CD4-positive, CD25-positive, alpha-beta regulatory T cell (primary cell): ENCODE measurements around the gene KDM4B. TPM values are rescaled to one million over a fixed set of nuclear protein-coding genes. Genes with fewer than 3 reads are reported as not detected.

Source experiments
- ATAC-seq, 2 donors: fragments of 150-1000 bp; cut with Tn5 transposase; one replicate each; pipeline ENCODE4 v1.10.0; 2021; ENCODE audit warnings: low read depth in 2 of 2, moderate number of reproducible peaks in 2 of 2, moderate library complexity in 1 of 2
- DNase-seq, 3 donors: peaks; one replicate each; pipeline versions ENCODE4 v3.0.0 to v3.0.0-alpha.2; 2012 to 2022; ENCODE audit warnings: mixed read lengths in 1 of 3
- H3K27ac ChIP-seq: one replicate; pipeline ENCODE4 v1.7.0; 2013; ENCODE audit warnings: mild to moderate bottlenecking, low read length; ENCODE audit not compliant: insufficient read depth, poor library complexity, severe bottlenecking
- H3K27me3 ChIP-seq: one replicate; pipeline ENCODE4 v1.7.0; 2013; ENCODE audit warnings: low read length; ENCODE audit not compliant: control insufficient read depth, insufficient read depth
- H3K36me3 ChIP-seq: one replicate; pipeline ENCODE4 v1.7.0; 2013; ENCODE audit warnings: mild to moderate bottlenecking, low read length, moderate library complexity; ENCODE audit not compliant: control insufficient read depth, insufficient read depth
- H3K4me1 ChIP-seq: 2 replicates; pipeline ENCODE4 v1.7.0; 2013; ENCODE audit warnings: mild to moderate bottlenecking, low read length; ENCODE audit not compliant: insufficient read depth, control insufficient read depth, poor library complexity, severe bottlenecking
- H3K4me3 ChIP-seq: one replicate; pipeline ENCODE4 v1.7.0; 2013; ENCODE audit warnings: low read depth, mild to moderate bottlenecking, low read length, moderate library complexity
- H3K9me3 ChIP-seq, 2 experiments: 1 replicate in 1 of 2; 2 replicates in 1 of 2; pipeline ENCODE4 v1.7.0; 2013; ENCODE audit warnings: low read length in 2 of 2, mild to moderate bottlenecking in 1 of 2, moderate library complexity in 1 of 2; ENCODE audit not compliant: control insufficient read depth in 2 of 2
- H3K27ac Mint-ChIP-seq, 3 donors: one replicate each; pipeline ENCODE4 v1.8.0; 2020 to 2022; ENCODE audit warnings: mild to moderate bottlenecking in 3 of 3, mixed read lengths in 3 of 3, moderate library complexity in 2 of 3
- H3K27me3 Mint-ChIP-seq: one replicate; pipeline ENCODE4 v1.8.0; 2022; ENCODE audit warnings: mild to moderate bottlenecking, mixed read lengths
- H3K36me3 Mint-ChIP-seq: one replicate; pipeline ENCODE4 v1.8.0; 2020; ENCODE audit warnings: mixed read lengths
- H3K4me1 Mint-ChIP-seq, 4 donors: one replicate each; pipeline ENCODE4 v1.8.0; 2020 to 2022; ENCODE audit warnings: mixed read lengths in 4 of 4, mild to moderate bottlenecking in 1 of 4
- H3K4me3 Mint-ChIP-seq, 4 donors: one replicate each; pipeline ENCODE4 v1.8.0; 2020 to 2022; ENCODE audit warnings: mild to moderate bottlenecking in 4 of 4, mixed read lengths in 4 of 4, moderate library complexity in 3 of 4
- H3K9me3 Mint-ChIP-seq, 7 donors: one replicate each; pipeline ENCODE4 v1.8.0; 2020 to 2022; ENCODE audit warnings: mixed read lengths in 7 of 7, mild to moderate bottlenecking in 3 of 7, moderate library complexity in 2 of 7
- polyA plus RNA-seq, 4 donors: library from polyadenylated mRNA; unstranded; fragments of 300-500 nt; fragmentation: Illumina TruSeq; gene quantifications; one replicate each; pipeline ENCODE4 v1.2.3, GENCODE V29; 2021
- total RNA-seq: library from RNA; stranded (reverse); gene quantifications from one replicate; pipeline ENCODE4 v1.2.3, GENCODE V29; 2022

Gene KDM4B
- total and polyA plus RNA-seq, 5 donors from 2014 or later, result 6.3 to 70.0 (median 8.6) TPM

DNA sequence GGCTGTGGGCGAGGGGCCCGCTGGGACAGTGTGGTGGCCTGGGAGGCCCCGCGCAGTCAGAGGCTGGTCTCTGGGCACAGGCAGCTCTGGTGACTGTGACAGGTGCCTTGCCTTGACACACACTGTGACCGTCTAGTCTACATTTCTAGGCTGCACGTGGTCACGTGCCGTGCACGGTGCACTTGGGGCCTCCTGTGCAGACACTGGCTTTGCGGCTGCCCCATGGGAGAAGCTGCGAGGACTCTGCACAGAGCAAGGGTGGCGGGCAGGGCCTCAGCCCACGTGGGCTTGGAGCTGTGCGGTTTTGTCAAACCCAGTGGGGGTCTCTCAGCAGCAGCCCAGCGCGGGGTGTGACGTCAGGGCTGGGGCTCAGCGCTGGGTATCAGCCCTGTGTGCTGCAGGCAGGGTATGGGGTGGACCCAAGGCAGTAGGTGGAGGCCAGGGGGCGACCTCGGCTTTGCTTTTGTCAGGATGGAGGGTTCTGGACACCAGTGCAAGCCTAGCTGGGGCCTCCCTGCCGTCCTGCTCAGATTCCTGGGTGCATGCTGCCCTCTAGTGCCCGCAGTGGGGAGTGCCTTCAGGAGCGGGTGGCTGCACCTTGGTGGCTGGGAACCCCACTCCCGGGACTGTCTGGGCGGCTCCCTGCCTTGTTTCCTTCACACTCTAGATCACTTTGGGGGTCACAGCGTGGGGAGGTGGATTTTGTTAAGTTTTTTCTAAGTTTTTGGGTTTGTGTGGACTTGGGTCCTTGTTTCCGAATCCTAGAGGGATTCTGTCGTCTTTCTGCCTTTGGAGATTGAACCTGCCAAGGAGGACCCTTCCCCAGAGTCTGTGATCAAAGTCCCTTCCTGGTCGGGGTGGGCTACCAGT, 62.6 kb downstream of the KDM4B start:
- no peaks in the 10 kb centered on the region for H3K9me3 ChIP-seq
- no peak overlapping the region for H3K27ac Mint-ChIP-seq
- H3K4me3 ChIP-seq, result no peak overlapping the region
- DNase-seq (peak; percentile 62 to 74 (median 70)), ATAC-seq (peak; percentile 78 to 81)
- H3K36me3 Mint-ChIP-seq, result no peaks in the 10 kb centered on the region
- no peaks in the 10 kb centered on the region for H3K4me1 ChIP-seq
- H3K27me3 Mint-ChIP-seq, result no peaks in the 10 kb centered on the region
- H3K36me3 ChIP-seq, result peaks cover 2% of the 10 kb centered on the region
- no peaks in the 10 kb centered on the region for H3K27me3 ChIP-seq
- H3K9me3 Mint-ChIP-seq, result no peaks in the 10 kb centered on the region
- peaks cover 0 to 13% (median 6%) of the 10 kb centered on the region in 4 donors for H3K4me1 Mint-ChIP-seq
- no peak overlapping the region for H3K4me3 Mint-ChIP-seq
- H3K27ac ChIP-seq, result no peak overlapping the region

GRCh38 chr19:5032101-5032967, 63.4 kb downstream of the KDM4B start:
- no peak overlapping the region for H3K4me3 ChIP-seq
- Mint-ChIP-seq H3K9me3 (peaks cover 0 to 1% (median 0%) of the 10 kb centered on the region in 7 donors), H3K36me3 (peaks cover 3% of the 10 kb centered on the region), H3K4me3 (no peak overlapping the region), H3K27ac (peak overlapping the region in 1 of 3 donors; percentile 63), H3K27me3 (no peaks in the 10 kb centered on the region), H3K4me1 (peaks cover 0 to 15% (median 6%) of the 10 kb centered on the region in 4 donors)
- no peaks in the 10 kb centered on the region for H3K27me3 ChIP-seq
- no peak overlapping the region for H3K27ac ChIP-seq
- H3K4me1 ChIP-seq, result no peaks in the 10 kb centered on the region
- H3K36me3 ChIP-seq, result peaks cover 2% of the 10 kb centered on the region
- DNase-seq (no peak), ATAC-seq (no peak)
- H3K9me3 ChIP-seq, result no peaks in the 10 kb centered on the region

- ATAC-seq, result no peak
- no peak overlapping the region for H3K4me3 Mint-ChIP-seq
- no peaks in the 10 kb centered on the region for H3K9me3 ChIP-seq
- no peak overlapping the region for H3K27ac ChIP-seq
- peaks cover 0 to 10% (median 0%) of the 10 kb centered on the region in 4 donors for H3K4me1 Mint-ChIP-seq
- H3K36me3 Mint-ChIP-seq, result peaks cover 3% of the 10 kb centered on the region
- H3K4me3 ChIP-seq, result no peak overlapping the region
- peaks cover 0 to 1% (median 0%) of the 10 kb centered on the region in 7 donors for H3K9me3 Mint-ChIP-seq
- H3K27me3 Mint-ChIP-seq, result no peaks in the 10 kb centered on the region
- H3K36me3 ChIP-seq, result peaks cover 6% of the 10 kb centered on the region
- no peak for DNase-seq
- no peaks in the 10 kb centered on the region for H3K4me1 ChIP-seq
- no peak overlapping the region for H3K27ac Mint-ChIP-seq
- no peaks in the 10 kb centered on the region for H3K27me3 ChIP-seq
These were observed 66.3 kb downstream of the KDM4B start for GRCh38 chr19:5035105-5035761.

DNA sequence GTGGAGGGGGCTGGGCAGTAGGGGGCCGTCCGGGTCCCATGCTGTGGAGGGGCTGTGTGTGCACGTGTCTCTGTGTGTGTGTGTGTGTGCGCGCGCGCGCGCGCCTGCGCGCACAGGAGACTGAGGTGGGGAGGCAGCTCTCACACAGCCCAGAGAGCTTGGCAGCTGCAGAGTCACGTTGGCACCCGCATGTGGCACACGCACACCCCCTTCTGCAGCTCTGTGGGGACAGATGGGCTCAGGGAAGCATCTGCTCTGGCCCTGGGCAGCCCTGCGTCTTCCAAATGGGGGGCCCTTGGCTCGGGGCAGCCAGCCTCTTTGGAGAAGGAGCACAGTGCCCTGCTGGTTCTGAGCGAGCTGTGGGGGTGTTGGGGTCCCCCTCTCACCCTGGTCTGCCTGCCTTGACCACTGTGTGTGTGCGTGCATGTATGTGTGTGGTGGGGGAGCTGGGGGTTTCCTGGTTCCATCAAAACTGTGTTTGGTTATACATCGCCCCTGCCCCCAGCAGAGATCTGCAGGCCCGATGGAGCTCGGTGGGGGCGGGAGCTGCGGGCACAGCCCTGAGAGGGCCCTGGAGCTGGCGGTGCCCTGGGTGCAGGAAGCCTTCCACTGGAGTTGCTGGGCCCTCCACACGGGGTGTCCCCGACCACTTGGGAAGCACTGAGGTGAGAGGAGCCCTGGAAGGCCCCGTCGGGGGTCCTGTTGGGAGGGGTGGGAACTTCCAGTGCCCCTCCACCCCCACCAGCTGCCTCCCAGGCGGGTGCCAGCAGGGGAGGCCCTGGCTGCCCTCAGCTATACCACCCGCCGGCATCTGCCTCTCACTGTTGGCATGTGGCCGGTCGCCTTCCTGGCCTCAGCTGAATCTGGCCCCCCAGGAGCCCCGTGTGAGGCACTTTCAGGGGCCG, 67.1 kb downstream of the KDM4B start:
- Histone ChIP-seq H3K9me3 (no peaks in the 10 kb centered on the region), H3K4me1 (no peaks in the 10 kb centered on the region), H3K27ac (no peak overlapping the region), H3K4me3 (no peak overlapping the region), H3K36me3 (peaks cover 6% of the 10 kb centered on the region), H3K27me3 (no peaks in the 10 kb centered on the region)
- no peaks in the 10 kb centered on the region for H3K27me3 Mint-ChIP-seq
- DNase-seq (no peak), ATAC-seq (no peak)
- peaks cover 0 to 10% (median 0%) of the 10 kb centered on the region in 4 donors for H3K4me1 Mint-ChIP-seq
- no peak overlapping the region for H3K27ac Mint-ChIP-seq
- H3K36me3 Mint-ChIP-seq, result peaks cover 7% of the 10 kb centered on the region
- H3K9me3 Mint-ChIP-seq, result peaks cover 0 to 1% (median 0%) of the 10 kb centered on the region in 7 donors
- H3K4me3 Mint-ChIP-seq, result no peak overlapping the region

DNA sequence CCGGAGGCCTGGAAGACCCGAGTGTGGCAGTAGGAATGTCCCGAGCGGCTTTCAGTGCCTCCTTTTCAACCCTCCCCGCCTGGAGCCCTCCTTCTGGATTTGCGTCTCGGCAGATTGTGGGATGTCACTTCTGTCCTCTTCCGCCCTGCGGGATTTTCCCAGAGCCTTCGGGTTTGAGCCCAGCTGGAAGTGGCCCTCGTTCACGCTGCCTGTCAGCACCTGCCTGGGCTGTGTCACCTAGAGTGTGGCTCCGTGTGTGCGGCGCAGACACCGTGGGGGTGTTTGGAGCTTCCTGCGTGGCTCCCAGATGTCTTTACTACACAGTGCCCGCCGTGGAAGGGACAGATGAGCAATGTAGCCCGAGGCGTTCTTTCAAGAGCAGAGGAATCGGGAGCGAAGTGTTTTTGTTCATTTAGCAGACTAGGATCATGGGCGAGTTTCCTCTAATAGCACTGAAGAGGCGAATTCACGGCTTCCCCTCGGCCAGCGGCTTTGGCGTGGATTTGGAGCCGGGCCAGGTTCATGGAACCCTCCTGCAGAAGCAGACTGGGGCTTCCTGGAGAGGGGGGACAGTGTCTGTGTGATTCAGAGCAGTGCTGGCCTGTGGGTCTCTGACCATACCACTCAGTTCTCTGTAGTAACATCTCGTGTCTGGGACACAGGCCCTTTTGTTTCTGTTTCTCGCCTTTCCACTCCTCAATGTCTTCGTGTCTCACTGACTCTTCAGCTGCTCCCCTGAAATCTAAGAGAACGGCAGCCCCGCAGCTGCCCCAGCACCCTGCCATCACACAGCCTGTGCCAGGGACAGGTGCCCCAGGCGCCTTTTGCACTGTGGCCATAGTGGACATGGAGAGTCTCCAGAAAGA, 68.0 kb downstream of the KDM4B start:
- H3K27ac Mint-ChIP-seq, result peak overlapping the region in 1 of 3 donors; percentile 80
- Histone ChIP-seq H3K4me3 (no peak overlapping the region), H3K27me3 (no peaks in the 10 kb centered on the region), H3K9me3 (no peaks in the 10 kb centered on the region), H3K36me3 (peaks cover 10% of the 10 kb centered on the region), H3K4me1 (no peaks in the 10 kb centered on the region), H3K27ac (no peak overlapping the region)
- ATAC-seq (no peak), DNase-seq (no peak)
- H3K4me3 Mint-ChIP-seq, result no peak overlapping the region
- peaks cover 9% of the 10 kb centered on the region for H3K36me3 Mint-ChIP-seq
- peaks cover 0 to 7% (median 1%) of the 10 kb centered on the region in 4 donors for H3K4me1 Mint-ChIP-seq
- H3K27me3 Mint-ChIP-seq, result no peaks in the 10 kb centered on the region
- peaks cover 0 to 1% (median 0%) of the 10 kb centered on the region in 7 donors for H3K9me3 Mint-ChIP-seq

GRCh38 chr19:5037936-5038335, 69.0 kb downstream of the KDM4B start:
- H3K4me1 Mint-ChIP-seq, result peaks cover 0 to 7% (median 3%) of the 10 kb centered on the region in 4 donors
- Histone ChIP-seq H3K4me3 (no peak overlapping the region), H3K9me3 (no peaks in the 10 kb centered on the region), H3K36me3 (peaks cover 12% of the 10 kb centered on the region), H3K4me1 (no peaks in the 10 kb centered on the region), H3K27me3 (no peaks in the 10 kb centered on the region), H3K27ac (no peak overlapping the region)
- DNase-seq (no peak), ATAC-seq (no peak)
- H3K9me3 Mint-ChIP-seq, result peaks cover 0 to 1% (median 0%) of the 10 kb centered on the region in 7 donors
- H3K27me3 Mint-ChIP-seq, result no peaks in the 10 kb centered on the region
- peaks cover 14% of the 10 kb centered on the region for H3K36me3 Mint-ChIP-seq
- H3K4me3 Mint-ChIP-seq, result no peak overlapping the region
- no peak overlapping the region for H3K27ac Mint-ChIP-seq
